Measurements from ENCODE around the gene SDK1.

DNA sequence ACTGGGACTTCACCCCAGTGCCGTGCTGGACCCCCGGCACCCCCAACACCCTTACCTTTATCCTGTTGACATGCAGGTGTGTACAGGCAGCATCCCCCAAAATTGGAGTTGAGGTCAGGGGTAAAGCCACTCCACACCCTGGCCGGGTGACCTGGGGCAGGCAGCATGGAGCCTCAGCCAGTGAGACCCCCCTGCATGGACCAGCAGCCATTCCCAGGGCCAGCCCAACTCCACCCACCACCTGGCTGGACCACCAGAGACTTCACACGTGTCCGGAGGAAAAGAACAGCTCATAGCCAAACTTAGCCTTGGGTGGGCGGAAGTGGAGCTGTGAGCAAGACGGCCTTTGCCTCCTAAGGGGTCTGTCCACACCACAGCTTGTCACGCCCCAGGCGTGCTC is 968.0 kb downstream of the SDK1 start:
- TF ChIP-seq HOXA7 (CRISPR knock-in tag; IDR thresholded peaks at IDR 0.05) (no peak), CTCF (IDR thresholded peaks at IDR 0.05) (no peak), EP300 (IDR thresholded peaks at IDR 0.05) (no peak), MYC (IDR thresholded peaks at IDR 0.05; ENCODE audit: borderline replicate concordance, low read length) (no peak)
- TF ChIP-seq, protein P1, sequence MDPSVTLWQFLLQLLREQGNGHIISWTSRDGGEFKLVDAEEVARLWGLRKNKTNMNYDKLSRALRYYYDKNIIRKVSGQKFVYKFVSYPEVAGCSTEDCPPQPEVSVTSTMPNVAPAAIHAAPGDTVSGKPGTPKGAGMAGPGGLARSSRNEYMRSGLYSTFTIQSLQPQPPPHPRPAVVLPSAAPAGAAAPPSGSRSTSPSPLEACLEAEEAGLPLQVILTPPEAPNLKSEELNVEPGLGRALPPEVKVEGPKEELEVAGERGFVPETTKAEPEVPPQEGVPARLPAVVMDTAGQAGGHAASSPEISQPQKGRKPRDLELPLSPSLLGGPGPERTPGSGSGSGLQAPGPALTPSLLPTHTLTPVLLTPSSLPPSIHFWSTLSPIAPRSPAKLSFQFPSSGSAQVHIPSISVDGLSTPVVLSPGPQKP (IDR thresholded peaks at IDR 0.05; ENCODE audit: low read depth, low read length) = no peak

All from A549 (cell line).